Measurements from ENCODE around the gene SMPD2. TPM values are rescaled to one million over a fixed set of nuclear protein-coding genes. Genes with fewer than 3 reads are reported as not detected.
A peak's percentile ranks its signal among the peaks of the same experiment; 100 is the strongest.

Gene SMPD2
- total and polyA plus RNA-seq, 5 experiments from 2014 or later, result 5.8 to 16.3 (median 8.2) TPM

GRCh38 chr6:109478222-109478805, 37.8 kb downstream of the SMPD2 start:
- H3K4me3 Mint-ChIP-seq, result peak overlapping the region; percentile 70 to 97 (median 86)
- H3K27me3 Mint-ChIP-seq, result no peaks in the 10 kb centered on the region
- no peak for DNase-seq
- H3K27ac Mint-ChIP-seq, result peak overlapping the region; percentile 40 to 93 (median 81)
- no peak for ATAC-seq
- peaks cover 40 to 81% (median 78%) of the 10 kb centered on the region in 4 donors for H3K4me1 Mint-ChIP-seq
- POLR2A ChIA-PET, result interaction anchor here (0.8 to 6.9 kb wide), 2 partner anchors 21 to 37 kb away, joined by 3 to 80 read pairs; partner anchors contain the start of genes MICAL1 and SMPD2
- no peaks in the 10 kb centered on the region for H3K9me3 Mint-ChIP-seq
- peaks cover 17 to 83% (median 40%) of the 10 kb centered on the region in 3 donors for H3K36me3 Mint-ChIP-seq

- POLR2A ChIA-PET, result interaction anchor here (0.7 to 6.9 kb wide), 5 partner anchors 12 to 97 kb away, joined by 3 to 80 read pairs (median 6); partner anchors contain the start of genes CD164, MICAL1 and SMPD2
- Mint-ChIP-seq H3K27ac (peak overlapping the region; percentile 40 to 93 (median 81)), H3K9me3 (no peaks in the 10 kb centered on the region), H3K4me1 (peaks cover 41 to 82% (median 79%) of the 10 kb centered on the region in 4 donors), H3K36me3 (peaks cover 17 to 75% (median 36%) of the 10 kb centered on the region in 3 donors), H3K4me3 (peak overlapping the region; percentile 70 to 97 (median 86)), H3K27me3 (no peaks in the 10 kb centered on the region)
- DNase-seq, result peak in 2 of 10 donors; percentile 34 to 39
- no peak for ATAC-seq
These were observed 38.5 kb downstream of the SMPD2 start for GRCh38 chr6:109478841-109479624.

GRCh38 chr6:109480993-109481480, 40.5 kb downstream of the SMPD2 start:
- H3K4me1 Mint-ChIP-seq, result peaks cover 43 to 77% (median 70%) of the 10 kb centered on the region in 4 donors
- no peaks in the 10 kb centered on the region for H3K27me3 Mint-ChIP-seq
- H3K27ac Mint-ChIP-seq, result peak overlapping the region; percentile 76 to 94 (median 90)
- H3K9me3 Mint-ChIP-seq, result no peaks in the 10 kb centered on the region
- ATAC-seq (no peak), DNase-seq (no peak)
- POLR2A ChIA-PET, result interaction anchor here (0.6 to 6.9 kb wide), 6 partner anchors 11 to 1751 kb away, joined by 3 to 80 read pairs (median 6); partner anchors contain the start of genes CD164, MICAL1, PPIL6 and SMPD2
- peaks cover 17 to 55% (median 27%) of the 10 kb centered on the region in 3 donors for H3K36me3 Mint-ChIP-seq
- H3K4me3 Mint-ChIP-seq, result peak overlapping the region; percentile 82 to 98 (median 94)

GRCh38 chr6:109482905-109483734, 42.6 kb downstream of the SMPD2 start, which contains the start of gene ZBTB24:
Gene ZBTB24, minus strand, starts transcription at chr6:109483219. Its CDS starts 1,193 bp downstream, at chr6:109482026.
- peak; percentile 86 to 87 for ATAC-seq

GRCh38 chr6:109483735-109484057, 43.2 kb downstream of the SMPD2 start:
- H3K4me1 Mint-ChIP-seq, result peaks cover 30 to 50% (median 45%) of the 10 kb centered on the region in 4 donors
- peak overlapping the region; percentile 71 to 93 (median 81) for H3K4me3 Mint-ChIP-seq
- DNase-seq, result no peak
- H3K27me3 Mint-ChIP-seq, result no peaks in the 10 kb centered on the region
- H3K36me3 Mint-ChIP-seq, result peaks cover 14 to 31% (median 20%) of the 10 kb centered on the region in 3 donors
- POLR2A ChIA-PET, result interaction anchor here (1.1 to 6.9 kb wide), 2 partner anchors 27 to 101 kb away, joined by 3 to 80 read pairs; partner anchors contain the start of genes CD164 and MICAL1
- no peaks in the 10 kb centered on the region for H3K9me3 Mint-ChIP-seq
- peak in 1 of 2 donors; percentile 33 for ATAC-seq
- H3K27ac Mint-ChIP-seq, result peak overlapping the region; percentile 67 to 93 (median 85)

More at GRCh38 chr6:109482905-109483734, 42.6 kb downstream of the SMPD2 start, which contains the start of gene ZBTB24:
- H3K27me3 Mint-ChIP-seq, result no peaks in the 10 kb centered on the region
- H3K36me3 Mint-ChIP-seq, result peaks cover 14 to 37% (median 25%) of the 10 kb centered on the region in 3 donors
- peaks cover 34 to 56% (median 51%) of the 10 kb centered on the region in 4 donors for H3K4me1 Mint-ChIP-seq
- H3K9me3 Mint-ChIP-seq, result no peaks in the 10 kb centered on the region
- peak within 1 kb of the TSS; percentile 88 to 95 (median 93) for H3K27ac Mint-ChIP-seq
- POLR2A ChIA-PET, result interaction anchor here (0.7 to 6.9 kb wide), 12 partner anchors 8 to 208 kb away, joined by 3 to 80 read pairs (median 4); partner anchors contain the start of genes AK9, CD164, FIG4 and MICAL1
- peak; percentile 79 to 94 (median 88) for DNase-seq
- peak within 1 kb of the TSS; percentile 82 to 98 (median 94) for H3K4me3 Mint-ChIP-seq

GRCh38 chr6:109484122-109484521, 43.6 kb downstream of the SMPD2 start:
- peaks cover 9 to 27% (median 17%) of the 10 kb centered on the region in 3 donors for H3K36me3 Mint-ChIP-seq
- peaks cover 25 to 46% (median 41%) of the 10 kb centered on the region in 4 donors for H3K4me1 Mint-ChIP-seq
- H3K27me3 Mint-ChIP-seq, result no peaks in the 10 kb centered on the region
- peak overlapping the region; percentile 67 to 93 (median 85) for H3K27ac Mint-ChIP-seq
- H3K9me3 Mint-ChIP-seq, result no peaks in the 10 kb centered on the region
- DNase-seq, result no peak
- H3K4me3 Mint-ChIP-seq, result peak overlapping the region; percentile 71 to 93 (median 81)
- POLR2A ChIA-PET, result interaction anchor here (0.8 to 6.9 kb wide), 3 partner anchors 27 to 102 kb away, joined by 3 to 80 read pairs (median 3); partner anchors contain the start of genes CD164 and MICAL1
- ATAC-seq, result no peak

GRCh38 chr6:109485266-109485935, 44.9 kb downstream of the SMPD2 start:
- no peak for DNase-seq
- POLR2A ChIA-PET, result no interaction called here
- H3K27ac Mint-ChIP-seq, result peak overlapping the region in 5 of 10 donors; percentile 15 to 81 (median 71)

GRCh38 chr6:109486068-109486467, 45.5 kb downstream of the SMPD2 start:
- peaks cover 19 to 35% (median 30%) of the 10 kb centered on the region in 4 donors for H3K4me1 Mint-ChIP-seq
- peaks cover 3 to 10% (median 4%) of the 10 kb centered on the region in 3 donors for H3K36me3 Mint-ChIP-seq
- peak overlapping the region in 3 of 10 donors; percentile 71 to 81 (median 79) for H3K27ac Mint-ChIP-seq
- no peaks in the 10 kb centered on the region for H3K27me3 Mint-ChIP-seq
- POLR2A ChIA-PET, result interaction anchor here (0.7 kb wide), 1 partner anchor 32 kb away, joined by 5 read pairs; no protein-coding TSS in a partner anchor
- no peak for ATAC-seq
- DNase-seq, result no peak
- H3K9me3 Mint-ChIP-seq, result no peaks in the 10 kb centered on the region
- no peak overlapping the region for H3K4me3 Mint-ChIP-seq

More at GRCh38 chr6:109485266-109485935, 44.9 kb downstream of the SMPD2 start:
- no peak for ATAC-seq
- H3K36me3 Mint-ChIP-seq, result peaks cover 6 to 15% (median 8%) of the 10 kb centered on the region in 3 donors
- peaks cover 20 to 35% (median 32%) of the 10 kb centered on the region in 4 donors for H3K4me1 Mint-ChIP-seq
- no peak overlapping the region for H3K4me3 Mint-ChIP-seq
- no peaks in the 10 kb centered on the region for H3K27me3 Mint-ChIP-seq
- H3K9me3 Mint-ChIP-seq, result no peaks in the 10 kb centered on the region

- no peaks in the 10 kb centered on the region for H3K9me3 Mint-ChIP-seq
- no peak overlapping the region for H3K27ac Mint-ChIP-seq
- ATAC-seq, result no peak
- H3K27me3 Mint-ChIP-seq, result no peaks in the 10 kb centered on the region
- DNase-seq, result no peak
- peaks cover 17 to 28% (median 26%) of the 10 kb centered on the region in 4 donors for H3K4me1 Mint-ChIP-seq
- POLR2A ChIA-PET, result interaction anchor here (0.6 to 0.7 kb wide), 2 partner anchors 11 to 1470 kb away, joined by 4 to 5 read pairs; partner anchors contain the start of gene GTF3C6
- H3K36me3 Mint-ChIP-seq, result no peaks in the 10 kb centered on the region
- H3K4me3 Mint-ChIP-seq, result no peak overlapping the region
These were observed 47.5 kb downstream of the SMPD2 start for GRCh38 chr6:109488001-109488400.

GRCh38 chr6:109490713-109491112, 50.2 kb downstream of the SMPD2 start:
- Mint-ChIP-seq H3K9me3 (no peaks in the 10 kb centered on the region), H3K27me3 (no peaks in the 10 kb centered on the region), H3K27ac (peak overlapping the region; percentile 20 to 91 (median 72)), H3K4me1 (peaks cover 12 to 25% (median 18%) of the 10 kb centered on the region in 4 donors), H3K4me3 (peak overlapping the region in 9 of 10 donors; percentile 25 to 75 (median 50)), H3K36me3 (no peaks in the 10 kb centered on the region)
- ATAC-seq (peak; percentile 19 to 23), DNase-seq (no peak)
- POLR2A ChIA-PET, result interaction anchor here (0.6 to 2.0 kb wide), 12 partner anchors 8 to 932 kb away, joined by 3 to 15 read pairs (median 5); partner anchors contain the start of genes CD164, PPIL6, SMPD2 and ZBTB24

All from naive thymus-derived CD8-positive, alpha-beta T cell (primary cell).